ENCODE measurements around the gene TIE1. TPM values are rescaled to one million over a fixed set of nuclear protein-coding genes. Genes with fewer than 3 reads are reported as not detected.

Gene TIE1
- total and polyA plus RNA-seq, 2 of the 13 experiments (the other 11 are each of a cell fraction or from before 2014, with no cell fraction given) = 0.58 to 0.84 TPM

GRCh38 chr1:43348809-43349593 lies 48.2 kb downstream of the TIE1 start (continued):
- TF ChIP-seq ARID5B (CRISPR knock-in tag; IDR thresholded peaks at IDR 0.05) (peak; percentile 21; the same call in 1 of the 2 replicates), ERF (CRISPR knock-in tag; IDR thresholded peaks at IDR 0.05) (peak; percentile 57), CHD2 (IDR thresholded peaks at IDR 0.05; ENCODE audit: low read depth, low read length) (no peak), ZNF776 (CRISPR knock-in tag; IDR thresholded peaks at IDR 0.05) (no peak; the same call in 1 of the 2 replicates), ZFP90 (CRISPR knock-in tag; IDR thresholded peaks at IDR 0.05; ENCODE audit: borderline replicate concordance) (peak; percentile 25), CENPT (CRISPR knock-in tag; IDR thresholded peaks at IDR 0.05; ENCODE audit: low read depth) (no peak), RFX3 (CRISPR knock-in tag; IDR thresholded peaks at IDR 0.05) (no peak), SOX6 (IDR thresholded peaks at IDR 0.05) (no peak), SOX6 (CRISPR knock-in tag; IDR thresholded peaks at IDR 0.05) (no peak), SYNCRIP (IDR thresholded peaks at IDR 0.05; ENCODE audit: insufficient read depth, low read depth, low read length) (no peak), NR2C2 (CRISPR knock-in tag; IDR thresholded peaks at IDR 0.05; ENCODE audit: borderline replicate concordance) (peak; percentile 28; the same call in 1 of the 2 replicates), SPEN (CRISPR knock-in tag; IDR thresholded peaks at IDR 0.05; ENCODE audit: low read depth) (peak; percentile 38; the same call in 1 of the 2 replicates), ZNF670 (CRISPR knock-in tag; IDR thresholded peaks at IDR 0.05; ENCODE audit: borderline replicate concordance) (peak; percentile 62; the same call in 1 of the 2 replicates), TP53 (CRISPR knock-in tag; conservative IDR thresholded peaks at IDR 0.05) (peak; percentile 30; the same call in 1 of the 2 replicates), ZFP1 (CRISPR knock-in tag; IDR thresholded peaks at IDR 0.05) (no peak)
- TF ChIP-seq, protein P1, sequence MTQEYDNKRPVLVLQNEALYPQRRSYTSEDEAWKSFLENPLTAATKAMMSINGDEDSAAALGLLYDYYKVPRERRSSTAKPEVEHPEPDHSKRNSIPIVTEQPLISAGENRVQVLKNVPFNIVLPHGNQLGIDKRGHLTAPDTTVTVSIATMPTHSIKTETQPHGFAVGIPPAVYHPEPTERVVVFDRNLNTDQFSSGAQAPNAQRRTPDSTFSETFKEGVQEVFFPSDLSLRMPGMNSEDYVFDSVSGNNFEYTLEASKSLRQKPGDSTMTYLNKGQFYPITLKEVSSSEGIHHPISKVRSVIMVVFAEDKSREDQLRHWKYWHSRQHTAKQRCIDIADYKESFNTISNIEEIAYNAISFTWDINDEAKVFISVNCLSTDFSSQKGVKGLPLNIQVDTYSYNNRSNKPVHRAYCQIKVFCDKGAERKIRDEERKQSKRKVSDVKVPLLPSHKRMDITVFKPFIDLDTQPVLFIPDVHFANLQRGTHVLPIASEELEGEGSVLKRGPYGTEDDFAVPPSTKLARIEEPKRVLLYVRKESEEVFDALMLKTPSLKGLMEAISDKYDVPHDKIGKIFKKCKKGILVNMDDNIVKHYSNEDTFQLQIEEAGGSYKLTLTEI (CRISPR knock-in tag; conservative IDR thresholded peaks at IDR 0.05) = no peak
- TF ChIP-seq, protein P2, sequence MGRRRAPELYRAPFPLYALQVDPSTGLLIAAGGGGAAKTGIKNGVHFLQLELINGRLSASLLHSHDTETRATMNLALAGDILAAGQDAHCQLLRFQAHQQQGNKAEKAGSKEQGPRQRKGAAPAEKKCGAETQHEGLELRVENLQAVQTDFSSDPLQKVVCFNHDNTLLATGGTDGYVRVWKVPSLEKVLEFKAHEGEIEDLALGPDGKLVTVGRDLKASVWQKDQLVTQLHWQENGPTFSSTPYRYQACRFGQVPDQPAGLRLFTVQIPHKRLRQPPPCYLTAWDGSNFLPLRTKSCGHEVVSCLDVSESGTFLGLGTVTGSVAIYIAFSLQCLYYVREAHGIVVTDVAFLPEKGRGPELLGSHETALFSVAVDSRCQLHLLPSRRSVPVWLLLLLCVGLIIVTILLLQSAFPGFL (CRISPR knock-in tag; IDR thresholded peaks at IDR 0.05) = no peak
- TF ChIP-seq, protein P3, sequence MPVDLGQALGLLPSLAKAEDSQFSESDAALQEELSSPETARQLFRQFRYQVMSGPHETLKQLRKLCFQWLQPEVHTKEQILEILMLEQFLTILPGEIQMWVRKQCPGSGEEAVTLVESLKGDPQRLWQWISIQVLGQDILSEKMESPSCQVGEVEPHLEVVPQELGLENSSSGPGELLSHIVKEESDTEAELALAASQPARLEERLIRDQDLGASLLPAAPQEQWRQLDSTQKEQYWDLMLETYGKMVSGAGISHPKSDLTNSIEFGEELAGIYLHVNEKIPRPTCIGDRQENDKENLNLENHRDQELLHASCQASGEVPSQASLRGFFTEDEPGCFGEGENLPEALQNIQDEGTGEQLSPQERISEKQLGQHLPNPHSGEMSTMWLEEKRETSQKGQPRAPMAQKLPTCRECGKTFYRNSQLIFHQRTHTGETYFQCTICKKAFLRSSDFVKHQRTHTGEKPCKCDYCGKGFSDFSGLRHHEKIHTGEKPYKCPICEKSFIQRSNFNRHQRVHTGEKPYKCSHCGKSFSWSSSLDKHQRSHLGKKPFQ (CRISPR knock-in tag; IDR thresholded peaks at IDR 0.05; ENCODE audit: insufficient replicate concordance) = peak; percentile 80
- TF ChIP-seq, protein P4, sequence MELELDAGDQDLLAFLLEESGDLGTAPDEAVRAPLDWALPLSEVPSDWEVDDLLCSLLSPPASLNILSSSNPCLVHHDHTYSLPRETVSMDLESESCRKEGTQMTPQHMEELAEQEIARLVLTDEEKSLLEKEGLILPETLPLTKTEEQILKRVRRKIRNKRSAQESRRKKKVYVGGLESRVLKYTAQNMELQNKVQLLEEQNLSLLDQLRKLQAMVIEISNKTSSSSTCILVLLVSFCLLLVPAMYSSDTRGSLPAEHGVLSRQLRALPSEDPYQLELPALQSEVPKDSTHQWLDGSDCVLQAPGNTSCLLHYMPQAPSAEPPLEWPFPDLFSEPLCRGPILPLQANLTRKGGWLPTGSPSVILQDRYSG (CRISPR knock-in tag; IDR thresholded peaks at IDR 0.05) = peak; percentile 37; the same call in 1 of the 2 replicates

Measured in HepG2 (cell line).